NK-92 (cell line): ENCODE results near the gene SMARCA2.

Source experiments
- DNase-seq: peaks from one replicate; lab custom pipeline; 2025; ENCODE audit not compliant: unreplicated experiment; lab: John Stamatoyannopoulos, UW

The SMARCA2 gene

GRCh38 chr9:2014696-2015580, at the start of gene SMARCA2:
Gene SMARCA2, plus strand, starts transcription at chr9:2015347. Its CDS starts 13,676 bp downstream, at chr9:2029023.
- DNase-seq = peak; percentile 80

- no peak for DNase-seq
Measured at GRCh38 chr9:1966725-1967366, 48.3 kb upstream of the SMARCA2 start.

- DNase-seq = no peak
Measured at GRCh38 chr9:1969160-1969559, 46.0 kb upstream of the SMARCA2 start.

- DNase-seq = no peak
Measured at GRCh38 chr9:1969898-1970297, 45.2 kb upstream of the SMARCA2 start.

GRCh38 chr9:1972672-1973071, 42.5 kb upstream of the SMARCA2 start:
- no peak for DNase-seq

GRCh38 chr9:1977026-1977425, 38.1 kb upstream of the SMARCA2 start:
- DNase-seq = no peak

- no peak for DNase-seq
Measured at GRCh38 chr9:1978941-1979340, 36.2 kb upstream of the SMARCA2 start.

GRCh38 chr9:1979741-1980367, 35.3 kb upstream of the SMARCA2 start:
- no peak for DNase-seq

- no peak for DNase-seq
Measured at GRCh38 chr9:1980387-1980786, 34.8 kb upstream of the SMARCA2 start.

- no peak for DNase-seq
Measured at GRCh38 chr9:1982074-1982473, 33.1 kb upstream of the SMARCA2 start.

- DNase-seq = no peak
Measured at GRCh38 chr9:1986341-1986740, 28.8 kb upstream of the SMARCA2 start.

- DNase-seq = no peak
Measured at GRCh38 chr9:1989500-1989899, 25.6 kb upstream of the SMARCA2 start.

GRCh38 chr9:1994180-1994579, 21.0 kb upstream of the SMARCA2 start:
- DNase-seq = no peak

- no peak for DNase-seq
Measured at GRCh38 chr9:1995084-1995483, 20.1 kb upstream of the SMARCA2 start.

- DNase-seq = no peak
Measured at GRCh38 chr9:1996156-1996555, 19.0 kb upstream of the SMARCA2 start.

- DNase-seq = no peak
Measured at GRCh38 chr9:1997646-1998045, 17.5 kb upstream of the SMARCA2 start.

- no peak for DNase-seq
Measured at GRCh38 chr9:1998111-1998510, 17.0 kb upstream of the SMARCA2 start.

GRCh38 chr9:2000314-2000713, 14.8 kb upstream of the SMARCA2 start:
- no peak for DNase-seq

GRCh38 chr9:2008372-2008771, 6.8 kb upstream of the SMARCA2 start:
- no peak for DNase-seq

GRCh38 chr9:2012347-2012746, 2.8 kb upstream of the SMARCA2 start:
- no peak for DNase-seq

GRCh38 chr9:2013743-2014475, 1.2 kb upstream of the SMARCA2 start:
- DNase-seq = no peak
